SK-MEL-5 (cell line): ENCODE results near the gene PAGE2. TPM values are rescaled to one million over a fixed set of nuclear protein-coding genes. Genes with fewer than 3 reads are reported as not detected.
"Not testable (repeated sequence)": the region's sequence is repeated elsewhere in the genome, so short reads cannot be mapped to it uniquely, and the experiment has no call there.

Source experiments
- DNase-seq: peaks from one replicate; pipeline ENCODE4 v3.0.0-alpha.2; 2016; ENCODE audit warnings: low read depth, low spot score
- in situ Hi-C: cut with HindIII; loops from 2 replicates; pipeline ENCODE4 v1.10.0; 2016; ENCODE audit warnings: low sequenced_read_pairs, high pct_unique_total_duplicates, low pct_unique_long_range_greater_than_20kb
- polyA plus RNA-seq, 2 experiments: library from polyadenylated mRNA; depleted of rRNA; stranded (reverse); fragments of >200 nt; gene quantifications; 2 replicates each; pipeline ENCODE4 v1.2.3, GENCODE V29; 2015
- total RNA-seq: library from RNA; depleted of rRNA; stranded (reverse); fragments of >200 nt; shearing (Covaris generic); gene quantifications from 2 replicates; pipeline ENCODE4 v1.2.3, GENCODE V29; 2014; rRNA removed

PAGE2 gene, protein sequence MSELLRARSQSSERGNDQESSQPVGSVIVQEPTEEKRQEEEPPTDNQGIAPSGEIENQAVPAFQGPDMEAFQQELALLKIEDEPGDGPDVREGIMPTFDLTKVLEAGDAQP
- total RNA-seq: not detected in 2 replicates
- 1.4 TPM in 1 of 2 replicates, not detected in the other for polyA plus RNA-seq (2015; cell fraction: cytosol; rRNA removed)
- not detected in 2 replicates for polyA plus RNA-seq (2015; cell fraction: nucleus; rRNA removed)

DNA sequence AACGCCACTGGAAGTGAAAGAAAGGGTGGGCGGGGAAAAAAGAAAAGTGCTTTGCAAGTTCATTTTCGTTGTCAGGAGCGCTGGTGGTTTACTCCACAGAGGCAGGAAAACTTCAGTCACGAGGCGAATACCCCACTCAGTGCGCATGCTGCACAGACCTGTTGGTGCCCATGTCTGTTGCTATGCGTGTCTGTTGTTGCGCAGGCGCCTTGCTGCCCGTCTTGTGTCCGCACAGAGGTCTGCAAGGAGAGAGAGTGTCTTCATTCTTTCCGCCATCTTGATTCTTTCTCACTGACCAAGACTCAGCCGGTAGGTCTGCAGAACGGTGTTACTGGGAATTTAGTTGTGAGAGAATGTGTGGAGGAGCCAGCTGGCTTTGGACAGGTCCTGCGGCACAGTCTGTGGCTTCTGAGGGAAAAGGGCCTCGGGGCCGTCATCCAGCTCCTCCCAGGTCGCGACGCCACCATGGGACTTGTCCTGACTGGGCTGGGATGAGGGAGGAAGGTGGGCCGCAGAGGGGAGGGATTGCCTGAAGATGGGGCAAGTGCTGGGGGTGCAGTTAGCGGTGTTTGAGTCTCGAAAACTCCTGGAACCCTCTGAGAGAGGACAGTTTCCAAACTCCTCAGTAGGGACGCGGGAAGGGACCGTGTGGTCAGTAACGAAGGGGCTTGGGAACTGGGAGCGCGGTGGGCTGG is at the start of gene PAGE2:
PAGE2 (plus strand) TSS at position 224 of the 695 bp plus-strand sequence. CDS start 1,003 bp downstream, outside the sequence.
- no peak for DNase-seq
- in situ Hi-C loops: no loop called here

DNA sequence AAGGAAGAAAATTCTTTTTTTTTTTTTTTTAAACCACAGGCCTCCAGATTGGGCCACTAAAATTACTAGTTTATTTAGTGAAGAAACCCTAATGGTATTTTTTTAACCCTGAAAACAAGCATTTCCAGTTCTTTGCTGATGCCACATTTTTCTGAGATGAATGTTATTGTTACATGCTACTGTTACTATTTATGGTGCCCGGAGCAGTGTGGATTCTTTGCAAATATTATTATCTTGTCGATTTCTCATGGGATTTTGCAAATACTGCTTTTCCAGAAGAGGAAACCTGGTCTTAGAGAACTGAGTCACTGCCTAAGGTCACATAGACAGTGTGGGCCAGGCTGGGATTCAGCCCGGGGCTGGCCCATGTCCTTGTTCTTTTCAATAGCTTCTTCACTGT is 49.3 kb upstream of the PAGE2 start:
- DNase-seq: no peak
- in situ Hi-C loops: no loop called here

DNA sequence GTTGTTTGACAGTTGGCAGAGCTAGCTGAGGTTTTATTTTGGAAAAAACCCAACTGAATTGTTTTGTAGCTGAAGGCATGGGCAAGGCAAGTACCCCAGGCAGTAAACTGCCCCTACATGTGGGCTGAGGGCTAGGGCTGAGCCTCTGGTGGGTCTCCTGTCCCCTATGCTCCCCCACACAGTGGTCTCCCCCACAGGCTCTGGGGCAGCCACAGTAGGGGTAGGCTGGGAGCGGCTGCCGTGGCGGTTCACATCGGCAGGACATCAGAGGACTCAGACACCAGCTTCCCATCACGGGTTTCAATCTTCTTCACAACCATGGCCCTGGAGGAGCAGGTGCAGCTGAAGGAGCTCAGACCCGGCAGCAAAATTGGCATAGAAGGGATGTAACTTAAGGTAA is 47.3 kb upstream of the PAGE2 start:
- in situ Hi-C loops: no loop called here
- no peak for DNase-seq

DNA sequence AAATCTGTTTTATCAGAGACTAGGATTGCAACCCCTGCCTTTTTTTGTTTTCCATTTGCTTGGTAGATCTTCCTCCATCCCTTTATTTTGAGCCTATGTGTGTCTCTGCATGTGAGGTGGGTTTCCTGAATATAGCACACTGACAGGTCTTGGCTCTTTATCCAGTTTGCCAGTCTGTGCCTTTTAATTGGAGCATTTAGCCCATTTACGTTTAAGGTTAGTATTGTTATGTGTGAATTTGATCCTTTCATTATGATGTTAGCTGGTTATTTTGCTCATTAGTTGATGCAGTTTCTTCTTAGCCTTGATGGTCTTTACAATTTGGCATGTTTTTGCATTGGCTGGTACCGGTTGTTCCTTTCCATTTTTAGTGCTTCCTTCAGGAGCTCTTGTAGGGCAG is 38.2 kb upstream of the PAGE2 start:
- in situ Hi-C loops, DNase-seq: not testable (repeated sequence)

DNA sequence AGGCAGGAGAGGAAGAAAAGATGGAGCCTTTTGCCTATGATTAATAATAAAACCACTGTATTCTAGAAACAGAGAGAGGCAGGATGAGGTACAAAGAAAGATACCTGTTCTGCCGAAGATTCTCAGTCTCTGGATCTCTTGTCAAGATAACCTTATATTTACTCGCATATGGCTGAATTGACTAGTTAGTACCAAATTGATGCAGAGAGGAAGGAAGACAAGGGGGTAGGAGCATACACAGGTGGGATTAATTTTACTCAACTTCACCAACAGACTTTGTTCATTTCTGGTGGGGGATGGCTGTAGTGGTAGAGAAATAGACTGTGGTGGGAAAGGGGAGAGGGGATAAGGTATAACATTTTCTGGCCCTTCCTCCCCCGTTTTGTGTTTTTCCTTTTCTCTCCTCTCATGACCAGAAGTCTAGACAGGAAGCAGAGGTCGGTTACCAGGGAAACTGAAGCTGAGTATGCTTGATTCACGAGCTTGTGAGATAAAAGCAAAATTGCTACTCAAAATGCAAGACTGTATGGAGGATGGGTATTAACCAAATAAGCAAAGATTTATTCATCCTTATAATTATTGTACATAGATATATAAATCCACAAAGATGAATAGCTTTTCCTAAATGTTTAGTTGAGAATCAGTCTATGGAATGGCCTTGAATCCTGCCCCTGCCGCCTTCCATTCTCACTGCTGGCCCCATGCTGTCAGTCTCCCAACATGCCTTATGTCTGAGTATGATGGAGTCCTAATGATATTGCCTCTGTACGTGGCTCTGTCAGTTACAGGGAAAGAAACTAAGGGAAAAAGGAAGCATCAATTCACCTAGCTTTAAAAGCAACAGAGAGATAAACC is 31.8 kb upstream of the PAGE2 start:
- in situ Hi-C loops: no loop called here
- peak; percentile 0 for DNase-seq

DNA sequence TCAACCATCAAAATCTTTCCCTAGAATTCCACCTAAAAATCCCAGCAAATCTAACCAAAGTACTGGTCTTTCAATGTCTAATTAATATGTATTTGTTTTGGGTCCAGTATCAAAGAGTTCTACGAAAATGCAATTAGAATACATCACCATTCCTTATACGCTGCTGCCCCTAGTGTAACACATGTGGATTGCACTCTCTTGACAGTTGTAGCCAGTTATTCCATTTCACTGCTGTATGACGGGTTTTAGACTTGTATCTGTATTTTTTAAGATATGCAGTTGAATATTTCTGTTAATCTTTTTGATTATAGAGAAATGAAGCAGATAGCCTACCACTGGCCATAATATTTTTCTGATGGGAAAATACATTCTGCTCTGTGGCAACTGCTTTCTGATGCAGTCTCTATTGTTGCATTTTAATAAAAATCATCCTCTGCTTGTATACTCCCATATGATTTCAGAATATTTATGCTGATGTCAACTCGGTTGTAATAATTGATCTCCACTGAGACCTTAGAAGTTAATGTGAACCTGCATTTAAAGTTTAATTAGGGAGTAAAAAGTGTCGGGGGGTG is 31.1 kb upstream of the PAGE2 start:
- in situ Hi-C loops: no loop called here

DNA sequence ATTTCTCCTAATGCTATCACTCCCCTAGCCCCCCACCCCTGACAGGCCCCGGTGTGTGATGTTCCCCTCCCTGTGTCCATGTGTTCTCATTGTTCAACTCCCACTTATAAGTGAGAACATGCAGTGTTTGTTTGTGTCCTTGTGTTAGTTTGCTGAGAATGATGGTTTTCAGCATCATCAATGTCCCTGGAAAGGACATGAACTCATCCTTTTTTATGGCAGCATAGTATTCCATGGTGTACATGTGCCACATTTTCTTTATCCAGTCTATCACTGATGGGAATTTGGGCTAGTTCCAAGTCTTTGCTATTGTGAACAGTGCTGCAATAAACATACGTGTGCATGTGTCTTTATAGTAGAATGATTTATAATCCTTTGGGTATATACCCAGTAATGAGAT is 21.6 kb upstream of the PAGE2 start:
- DNase-seq, in situ Hi-C loops: not testable (repeated sequence)

More for the DNA sequence above, 31.1 kb upstream of the PAGE2 start:
- DNase-seq: peak; percentile 52

DNA sequence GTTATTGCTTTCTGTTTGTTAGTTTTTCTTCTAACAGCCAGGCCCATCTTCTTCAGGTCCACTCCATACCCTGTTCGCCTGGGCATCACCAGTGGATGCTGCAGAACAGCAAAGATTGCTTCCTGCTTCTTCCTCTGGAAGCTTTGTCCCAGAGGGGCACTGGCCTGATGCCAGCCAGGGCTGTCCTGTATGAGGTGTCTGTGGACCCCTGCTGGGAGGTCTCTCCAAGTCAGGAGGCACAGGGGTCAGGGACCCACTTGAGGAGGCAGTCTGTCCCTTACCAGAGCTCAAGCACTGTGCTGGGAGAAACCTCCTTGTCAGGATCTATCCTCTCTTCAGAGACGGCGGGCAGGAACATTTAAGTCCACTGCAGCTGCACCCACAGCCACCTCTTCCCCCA is 16.5 kb upstream of the PAGE2 start:
- no peak for DNase-seq
- in situ Hi-C loops: no loop called here

DNA sequence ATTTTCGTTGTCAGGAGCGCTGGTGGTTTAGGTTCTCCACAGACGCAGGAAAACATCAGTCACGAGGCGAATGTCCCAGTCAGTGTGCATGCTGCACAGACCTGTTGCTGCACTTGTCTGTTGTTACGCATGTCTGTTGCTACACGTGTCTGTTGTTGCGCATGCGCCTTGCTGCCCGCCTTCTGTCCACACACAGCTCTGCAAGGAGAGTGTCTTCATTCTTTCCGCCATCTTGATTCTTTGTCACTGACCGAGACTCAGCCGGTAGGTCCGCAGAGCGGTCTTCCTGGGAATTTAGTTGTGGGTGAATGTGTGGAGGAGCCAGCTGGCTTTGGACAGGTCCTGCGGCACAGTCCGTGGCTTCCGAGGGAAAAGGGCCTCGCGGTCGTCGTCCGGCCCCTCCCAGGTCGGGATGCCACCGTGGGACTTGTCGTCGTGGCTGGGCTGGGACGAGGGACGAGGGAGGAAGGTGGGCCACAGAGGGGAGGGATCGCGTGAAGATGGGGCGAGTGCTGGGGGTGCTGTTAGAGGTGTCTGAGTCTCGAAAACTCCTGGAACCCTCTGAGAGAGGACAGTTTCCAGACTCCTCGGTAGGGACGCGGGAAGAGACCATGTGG is 13.9 kb upstream of the PAGE2 start, which contains the start of gene PAGE2B:
PAGE2B (plus strand) TSS at position 180 of the 617 bp plus-strand sequence. CDS start 1,012 bp downstream, outside the sequence.
- DNase-seq: no peak
- in situ Hi-C loops: no loop called here

DNA sequence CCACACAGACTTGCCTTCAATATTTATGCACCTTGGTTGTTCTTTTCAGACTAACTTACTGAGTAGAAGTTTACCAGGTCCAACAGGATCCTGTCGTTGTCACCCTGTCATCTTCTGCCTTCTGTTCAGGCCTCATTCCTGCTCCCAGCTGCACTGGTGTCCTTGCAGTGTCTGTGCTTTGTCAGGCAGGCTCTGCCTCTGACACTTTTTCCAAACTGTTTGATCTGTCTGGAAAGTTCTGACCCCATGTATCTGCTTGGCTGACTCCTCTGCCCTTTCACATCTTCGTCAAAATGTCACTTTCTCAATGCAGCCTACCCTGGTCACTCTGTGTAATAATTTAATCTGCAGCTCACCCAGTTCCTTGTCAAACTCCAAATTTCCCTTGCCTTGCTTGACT is 9.9 kb downstream of the PAGE2 start:
- DNase-seq: no peak
- in situ Hi-C loops: no loop called here

DNA sequence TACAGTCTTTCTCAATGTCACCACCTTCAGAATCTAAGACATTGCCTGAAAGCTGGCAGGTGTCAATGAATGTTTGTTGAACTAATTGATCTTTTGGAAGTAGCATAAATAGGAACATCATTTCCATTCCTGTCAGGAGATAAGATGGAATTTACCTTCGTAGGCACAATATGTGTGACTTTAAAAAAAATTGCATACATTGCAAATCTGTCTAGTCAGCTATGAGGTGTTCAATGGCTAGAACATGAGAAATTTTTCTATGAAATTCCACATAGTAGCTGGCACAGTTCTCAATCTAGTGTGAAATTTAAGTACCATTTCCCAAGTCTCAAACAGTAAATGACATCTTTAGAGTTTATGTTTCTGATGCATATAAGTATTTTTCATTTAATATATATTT is 10.3 kb downstream of the PAGE2 start:
- DNase-seq: no peak
- in situ Hi-C loops: no loop called here

DNA sequence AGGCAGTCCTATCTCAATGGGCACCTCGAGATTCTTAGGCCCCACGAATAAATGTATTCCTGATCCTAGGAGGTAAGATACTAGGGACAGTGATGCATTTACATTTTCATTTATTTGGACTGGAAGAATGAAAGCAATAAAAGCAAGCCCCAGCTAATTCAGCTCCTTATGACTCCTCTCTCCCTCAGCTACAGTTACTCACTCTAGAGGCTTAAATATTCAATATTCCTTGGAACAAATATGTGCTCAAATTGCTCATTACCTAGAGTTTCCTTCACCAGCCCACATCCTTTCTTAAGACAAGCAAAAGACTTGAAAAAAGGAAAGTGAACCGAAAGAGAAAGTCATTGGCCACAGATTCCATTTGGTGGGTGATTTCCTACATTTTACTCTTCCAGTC is 13.9 kb downstream of the PAGE2 start:
- no peak for DNase-seq
- in situ Hi-C loops: no loop called here

DNA sequence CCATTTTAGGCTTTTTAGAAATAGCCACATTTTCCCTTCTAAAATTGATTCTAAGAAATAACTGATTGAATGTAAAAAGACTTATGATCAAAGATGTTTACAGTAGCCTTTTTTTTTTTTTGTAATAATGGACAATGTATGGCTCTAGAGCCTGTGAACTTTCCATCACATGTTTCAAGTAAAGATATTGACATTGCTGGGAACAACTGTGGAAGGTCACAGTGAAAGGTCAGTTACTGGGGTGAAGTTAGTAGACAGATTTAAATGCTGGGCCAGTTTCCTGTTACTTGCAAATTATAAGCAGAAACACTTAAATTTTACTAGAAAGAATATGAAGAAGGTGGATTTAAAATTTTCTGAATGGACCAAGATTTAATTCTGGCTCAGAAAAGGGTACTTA is 18.4 kb downstream of the PAGE2 start:
- no peak for DNase-seq
- in situ Hi-C loops: no loop called here

DNA sequence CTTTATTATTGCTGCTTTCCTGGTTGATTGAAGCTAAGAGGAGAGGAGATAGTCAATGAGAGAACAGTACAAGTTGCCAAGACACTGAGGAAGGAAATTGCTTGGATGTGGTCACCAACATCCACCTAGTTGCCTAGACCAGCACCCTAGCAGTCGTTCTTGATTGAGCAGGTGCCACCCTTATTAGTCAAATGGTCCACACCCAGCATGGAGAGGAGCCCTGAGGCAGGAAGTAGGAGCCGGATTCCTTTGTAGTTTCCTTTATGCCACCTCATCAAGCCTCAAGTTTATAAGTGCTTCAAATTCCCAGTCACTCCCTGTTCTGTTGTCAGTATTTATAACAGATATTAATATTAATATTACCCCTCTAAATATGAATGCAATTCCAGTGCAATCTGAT is 19.1 kb downstream of the PAGE2 start:
- DNase-seq: no peak
- in situ Hi-C loops: no loop called here

DNA sequence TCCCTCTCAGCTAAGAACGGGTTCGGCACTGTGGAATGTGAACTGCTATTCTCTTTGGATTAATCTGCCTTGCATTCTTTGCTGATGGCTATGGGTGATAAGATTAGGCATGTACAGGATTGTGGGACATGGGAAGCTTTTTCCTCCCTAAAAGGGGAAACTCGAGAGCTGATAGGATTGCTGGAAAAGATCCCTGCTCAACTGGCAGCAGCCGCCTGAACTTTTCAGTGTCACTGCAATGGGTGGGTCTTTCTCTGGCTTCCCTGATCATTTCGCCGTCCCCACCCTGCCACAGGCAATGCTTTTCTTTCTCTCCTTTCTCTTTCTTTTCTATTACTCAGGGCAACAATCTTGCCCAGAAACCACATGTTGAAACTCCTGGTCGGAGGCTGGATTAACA is 20.5 kb downstream of the PAGE2 start:
- in situ Hi-C loops: no loop called here
- DNase-seq: no peak

DNA sequence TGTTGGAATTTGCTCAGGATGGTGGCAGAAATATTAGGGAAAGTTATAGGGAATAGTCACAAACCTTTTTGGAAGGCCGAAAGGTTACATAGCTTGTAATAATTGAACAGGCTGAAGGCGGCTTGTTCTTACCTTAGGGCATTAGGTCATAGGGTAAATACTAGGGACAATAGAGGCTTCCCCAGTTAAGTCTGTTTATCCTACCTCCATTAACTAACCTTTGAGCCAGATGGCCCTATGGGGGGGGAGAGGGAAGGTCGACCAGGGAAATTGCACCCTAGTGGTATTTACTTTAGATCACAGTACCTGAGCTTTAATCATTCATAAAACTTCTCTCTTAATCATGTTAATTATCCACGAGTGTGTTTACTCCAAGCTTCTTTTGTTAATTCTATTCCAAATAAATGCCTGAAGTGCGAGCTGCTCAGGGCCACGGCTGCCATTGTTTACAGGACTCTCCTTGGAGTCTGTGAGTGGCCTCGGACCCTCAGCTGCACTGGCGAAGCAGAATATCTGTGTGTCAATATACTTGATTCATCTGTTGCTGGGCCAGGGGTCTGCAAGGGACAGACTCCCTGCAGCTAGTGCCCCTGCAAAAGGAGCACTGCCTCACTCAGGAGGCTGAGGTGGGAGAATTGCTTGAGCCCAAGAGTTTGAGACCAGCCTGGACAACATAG is 22.9 kb downstream of the PAGE2 start:
- in situ Hi-C loops: no loop called here
- no peak for DNase-seq

DNA sequence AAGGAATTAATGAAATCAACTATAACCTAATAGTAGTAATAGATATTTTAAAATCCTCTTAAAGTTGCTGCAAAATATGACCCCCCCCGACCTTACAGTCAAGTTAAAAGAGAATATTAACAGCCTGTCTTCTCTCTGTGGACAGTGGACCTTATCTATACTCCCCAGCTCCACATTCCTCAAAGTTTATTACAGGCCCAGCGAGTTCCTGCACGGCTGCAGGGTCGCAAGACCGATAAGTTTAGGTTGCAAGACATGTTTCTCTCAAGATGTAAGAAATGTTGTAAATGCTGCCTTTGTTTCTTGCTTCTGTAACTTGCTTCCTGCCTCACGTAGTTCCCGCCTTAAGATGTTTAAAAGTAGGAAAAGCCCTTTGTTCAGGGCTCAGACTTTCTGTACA is 27.8 kb downstream of the PAGE2 start:
- in situ Hi-C loops, DNase-seq: not testable (repeated sequence)
